MM.1S (cell line): ENCODE data around the gene TLCD5.

Source experiments
- EZH2 ChIP-seq: fragments of 300-600 bp; sonication (generic); optimal IDR thresholded peaks from 2 replicates; pipeline ENCODE3; 2017; ENCODE audit warnings: low read depth, mild to moderate bottlenecking, antibody characterized with exemption, low read length, mixed read lengths
- EZH2phosphoT487 ChIP-seq: fragments of 300-600 bp; sonication (generic); IDR thresholded peaks from 2 replicates; pipeline ENCODE4 v1.6.1; 2018; ENCODE audit warnings: antibody characterized with exemption, low read length
- TF ChIP-seq, protein P1 (sequence below): fragments of 300-600 bp; sonication (generic); IDR thresholded peaks from 2 replicates; pipeline ENCODE4 v1.5.1; 2016; ENCODE audit warnings: antibody characterized with exemption, low read length, mixed read lengths

DNA sequence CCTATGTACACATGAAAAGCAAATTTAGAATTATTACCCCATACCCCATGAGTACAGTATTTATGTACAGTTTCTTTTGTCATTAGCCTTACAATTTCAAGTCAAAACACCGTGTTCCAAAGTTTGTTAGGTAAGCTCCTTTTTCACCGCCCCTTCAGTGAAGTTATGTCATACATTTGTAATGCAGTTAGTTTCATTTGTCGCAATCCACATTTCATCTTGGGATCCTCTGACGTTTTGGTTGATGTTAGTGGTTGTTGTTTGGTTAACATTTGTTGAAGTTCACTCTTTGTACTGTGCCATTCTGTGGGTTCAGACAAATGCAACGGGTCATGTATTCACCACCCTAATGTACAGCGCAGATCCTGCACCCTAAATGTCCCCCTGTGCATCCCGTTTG lies 56.3 kb downstream of the TLCD5 start:
- TF ChIP-seq, protein P1, sequence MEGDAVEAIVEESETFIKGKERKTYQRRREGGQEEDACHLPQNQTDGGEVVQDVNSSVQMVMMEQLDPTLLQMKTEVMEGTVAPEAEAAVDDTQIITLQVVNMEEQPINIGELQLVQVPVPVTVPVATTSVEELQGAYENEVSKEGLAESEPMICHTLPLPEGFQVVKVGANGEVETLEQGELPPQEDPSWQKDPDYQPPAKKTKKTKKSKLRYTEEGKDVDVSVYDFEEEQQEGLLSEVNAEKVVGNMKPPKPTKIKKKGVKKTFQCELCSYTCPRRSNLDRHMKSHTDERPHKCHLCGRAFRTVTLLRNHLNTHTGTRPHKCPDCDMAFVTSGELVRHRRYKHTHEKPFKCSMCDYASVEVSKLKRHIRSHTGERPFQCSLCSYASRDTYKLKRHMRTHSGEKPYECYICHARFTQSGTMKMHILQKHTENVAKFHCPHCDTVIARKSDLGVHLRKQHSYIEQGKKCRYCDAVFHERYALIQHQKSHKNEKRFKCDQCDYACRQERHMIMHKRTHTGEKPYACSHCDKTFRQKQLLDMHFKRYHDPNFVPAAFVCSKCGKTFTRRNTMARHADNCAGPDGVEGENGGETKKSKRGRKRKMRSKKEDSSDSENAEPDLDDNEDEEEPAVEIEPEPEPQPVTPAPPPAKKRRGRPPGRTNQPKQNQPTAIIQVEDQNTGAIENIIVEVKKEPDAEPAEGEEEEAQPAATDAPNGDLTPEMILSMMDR = no peak
- TF ChIP-seq EZH2 (no peak), EZH2phosphoT487 (no peak)
